Measurements from ENCODE around the gene NDUFAB1.
"Not testable (repeated sequence)": the region's sequence is repeated elsewhere in the genome, so short reads cannot be mapped to it uniquely, and the experiment has no call there.

Gene NDUFAB1

DNA sequence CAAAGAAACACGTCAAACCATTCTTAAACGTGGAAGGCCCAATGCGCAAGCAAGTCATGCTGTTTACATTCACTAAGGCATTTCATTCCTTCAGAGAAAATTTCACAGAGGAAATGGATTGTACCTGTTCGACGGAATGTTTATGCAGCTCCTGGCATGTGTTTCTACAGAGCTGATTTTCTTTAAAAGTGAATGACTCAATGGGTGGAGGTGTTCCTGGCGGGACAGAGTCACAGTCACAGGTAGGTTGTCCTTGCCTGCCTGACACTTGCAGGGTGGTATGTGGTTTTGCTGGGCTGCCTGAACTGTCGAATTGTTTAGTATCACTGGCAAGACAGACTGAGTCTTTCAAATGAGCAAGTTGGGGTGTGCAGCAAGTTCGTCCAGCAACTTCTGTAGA is 33.4 kb upstream of the NDUFAB1 start:
- TF ChIP-seq CTCF (IDR thresholded peaks at IDR 0.05; ENCODE audit: low read depth, low read length), result no peak

GRCh38 chr16:23624092-23624491 is 28.0 kb upstream of the NDUFAB1 start:
- no peak for DNase-seq (ENCODE audit: extremely low read depth, low read depth)
- TF ChIP-seq CTCF (IDR thresholded peaks at IDR 0.05; ENCODE audit: low read depth, low read length), result no peak

More for the DNA sequence above, 33.4 kb upstream of the NDUFAB1 start:
- DNase-seq (ENCODE audit: extremely low read depth, low read depth), result no peak

GRCh38 chr16:23615805-23616204 is 19.7 kb upstream of the NDUFAB1 start:
- no peak for DNase-seq (ENCODE audit: extremely low read depth, low read depth)

DNA sequence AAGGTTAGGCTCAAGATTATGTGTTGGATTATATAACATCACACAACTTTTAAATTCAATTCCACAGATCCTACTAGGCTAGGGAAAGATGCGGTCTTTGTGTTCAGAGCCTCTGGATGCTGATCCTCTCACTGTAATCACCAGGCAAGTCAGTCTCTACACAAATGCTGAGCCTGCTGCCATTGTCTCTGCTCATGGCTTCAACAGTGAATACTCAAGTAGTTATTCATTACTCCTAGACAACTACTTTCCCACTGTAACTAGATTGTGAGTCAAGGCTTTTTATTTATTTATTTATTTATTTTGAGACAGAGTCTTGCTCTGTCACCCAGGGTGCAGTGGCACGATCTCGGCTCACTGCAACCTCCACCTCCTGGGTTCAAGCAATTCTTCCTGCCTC is 15.8 kb upstream of the NDUFAB1 start:
- TF ChIP-seq CTCF (IDR thresholded peaks at IDR 0.05; ENCODE audit: low read depth, low read length), result no peak
- no peak for DNase-seq (ENCODE audit: extremely low read depth, low read depth)

More at GRCh38 chr16:23615805-23616204, 19.7 kb upstream of the NDUFAB1 start:
- TF ChIP-seq CTCF (IDR thresholded peaks at IDR 0.05; ENCODE audit: low read depth, low read length), result no peak

DNA sequence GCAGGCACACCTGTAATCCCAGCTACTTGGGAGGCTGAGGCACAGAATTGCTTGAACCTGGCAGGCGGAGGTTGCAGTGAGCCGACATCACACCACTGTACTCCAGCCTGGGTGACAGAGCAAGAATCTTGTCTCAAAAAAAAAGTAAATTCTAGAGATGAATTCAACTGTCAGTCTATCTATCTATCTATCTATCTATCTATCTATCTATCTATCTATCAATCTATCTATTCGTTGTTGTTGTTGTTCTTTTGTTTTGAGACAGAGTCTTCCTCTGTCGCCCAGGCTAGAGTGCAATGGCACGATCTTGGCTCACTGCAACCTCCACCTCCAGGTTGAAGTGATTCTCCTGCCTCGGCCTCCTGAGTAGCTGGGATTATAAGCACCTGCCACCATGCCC is 14.8 kb upstream of the NDUFAB1 start:
- DNase-seq (ENCODE audit: extremely low read depth, low read depth), result not testable (repeated sequence)

DNA sequence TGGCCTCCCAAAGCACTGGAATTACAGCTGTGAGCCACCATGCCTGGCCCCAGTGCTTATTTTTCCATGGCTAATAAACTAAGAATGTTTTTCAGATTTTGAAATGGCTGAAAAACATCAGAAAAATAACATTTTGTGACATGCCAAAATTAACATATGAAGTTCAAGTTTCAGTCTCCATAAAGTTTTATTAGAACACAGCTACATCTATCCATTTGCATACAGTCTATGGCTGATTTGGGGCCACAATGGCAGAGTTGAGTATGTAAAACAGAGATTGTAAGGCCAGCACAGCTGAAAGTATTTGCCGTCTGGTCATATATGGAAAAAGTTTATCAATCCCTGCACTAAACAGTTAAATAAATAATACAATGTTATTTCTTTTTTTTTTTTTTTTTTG is 13.8 kb upstream of the NDUFAB1 start:
- no peak for TF ChIP-seq CTCF (IDR thresholded peaks at IDR 0.05; ENCODE audit: low read depth, low read length)
- no peak for DNase-seq (ENCODE audit: extremely low read depth, low read depth)

- no peak for TF ChIP-seq CTCF (IDR thresholded peaks at IDR 0.05; ENCODE audit: low read depth, low read length)
- DNase-seq (ENCODE audit: extremely low read depth, low read depth), result no peak
Observed at GRCh38 chr16:23608194-23608593, 12.1 kb upstream of the NDUFAB1 start.

DNA sequence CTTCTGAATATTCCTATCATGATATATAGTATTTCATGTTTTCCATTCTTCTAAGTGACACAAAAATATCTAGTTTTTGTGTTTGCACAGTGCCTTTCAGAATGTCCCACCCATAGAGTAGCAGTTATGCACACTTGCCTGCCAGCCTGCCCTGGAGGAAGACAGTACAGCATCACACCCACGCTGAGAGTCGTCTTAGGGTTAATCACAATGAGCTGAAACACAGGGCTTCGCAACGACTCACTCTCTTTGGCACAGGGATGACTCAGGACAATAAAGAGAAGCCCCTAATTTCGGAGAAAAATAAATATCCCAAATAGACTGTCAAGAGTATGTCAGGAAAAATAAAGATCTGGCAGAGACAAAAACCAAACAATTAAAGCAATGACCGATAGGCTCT is 11.6 kb upstream of the NDUFAB1 start:
- DNase-seq (ENCODE audit: extremely low read depth, low read depth), result no peak
- TF ChIP-seq CTCF (IDR thresholded peaks at IDR 0.05; ENCODE audit: low read depth, low read length), result no peak
